ENCODE data around the gene PTPRN2.

GRCh38 chr7:158573310-158573709 is 14.3 kb downstream of the PTPRN2 start:
- TF ChIP-seq CTCF (IDR thresholded peaks at IDR 0.05): no peak
- TF ChIP-seq POLR2A (IDR thresholded peaks at IDR 0.05): no peak
